Suprapubic skin (tissue), 4 donors: Measurements from ENCODE around the gene CCDC40. TPM values are rescaled to one million over a fixed set of nuclear protein-coding genes. Genes with fewer than 3 reads are reported as not detected.

Experiments
- DNase-seq, 2 donors: peaks; one replicate each; pipeline ENCODE4 v3.0.0-alpha.2; 2019; ENCODE audit warnings: low spot score in 2 of 2
- H3K27ac ChIP-seq: fragments of 200-600 bp; sonication (generic); one replicate; pipeline ENCODE4 v1.5.1; 2019
- H3K27me3 ChIP-seq: fragments of 200-600 bp; sonication (generic); one replicate; pipeline ENCODE4 v1.5.1; 2019
- H3K36me3 ChIP-seq: fragments of 200-600 bp; sonication (generic); one replicate; pipeline ENCODE4 v1.5.1; 2019
- H3K4me1 ChIP-seq: fragments of 200-600 bp; sonication (generic); one replicate; pipeline ENCODE4 v1.5.1; 2019
- H3K4me3 ChIP-seq: fragments of 200-600 bp; sonication (generic); one replicate; pipeline ENCODE4 v1.5.1; 2019; ENCODE audit warnings: mild to moderate bottlenecking
- H3K9me3 ChIP-seq: fragments of 200-600 bp; sonication (generic); one replicate; pipeline ENCODE4 v1.5.1; 2019
- EP300 ChIP-seq: sonication (generic); formaldehyde crosslinking; IDR thresholded peaks from one replicate; pipeline ENCODE4 v1.6.1; 2017; ENCODE audit warnings: antibody characterized with exemption
- POLR2A ChIP-seq, 2 donors: fragments of 450-650 bp; IDR thresholded peaks; one replicate each; pipeline ENCODE4 v1.6.1; 2017; ENCODE audit warnings: antibody characterized with exemption in 2 of 2, mild to moderate bottlenecking in 2 of 2, moderate library complexity in 2 of 2
- POLR2AphosphoS5 ChIP-seq, 3 donors: sonication (generic); formaldehyde crosslinking; IDR thresholded peaks; one replicate each; pipeline ENCODE4 v1.6.1; 2017; ENCODE audit warnings: antibody characterized with exemption in 3 of 3
- WGBS: methylation state at CpG from one replicate; pipeline ENCODE4 v1.1.5; 2018; 5-methylcytosine and 5-hydroxymethylcytosine counted together
- total RNA-seq, 4 donors: library from RNA; depleted of rRNA; stranded (reverse); fragments of >200 nt; gene quantifications; one replicate each; pipeline ENCODE4 v1.1.0, GENCODE V29; 2016
- TF ChIP-seq, protein P1 (sequence below), 2 donors: fragments of 200-600 bp in 1 of 2; fragments of 450-650 bp in 1 of 2; sonication (generic) in 1 of 2; IDR thresholded peaks; one replicate each; pipeline ENCODE4 v1.5.1; 2016 to 2019; ENCODE audit warnings: antibody characterized with exemption in 2 of 2, mild to moderate bottlenecking in 1 of 2, moderate library complexity in 1 of 2

The CCDC40 gene
- total RNA-seq, 4 donors from 2014 or later, result 1.2 to 4.4 (median 2.9) TPM

DNA sequence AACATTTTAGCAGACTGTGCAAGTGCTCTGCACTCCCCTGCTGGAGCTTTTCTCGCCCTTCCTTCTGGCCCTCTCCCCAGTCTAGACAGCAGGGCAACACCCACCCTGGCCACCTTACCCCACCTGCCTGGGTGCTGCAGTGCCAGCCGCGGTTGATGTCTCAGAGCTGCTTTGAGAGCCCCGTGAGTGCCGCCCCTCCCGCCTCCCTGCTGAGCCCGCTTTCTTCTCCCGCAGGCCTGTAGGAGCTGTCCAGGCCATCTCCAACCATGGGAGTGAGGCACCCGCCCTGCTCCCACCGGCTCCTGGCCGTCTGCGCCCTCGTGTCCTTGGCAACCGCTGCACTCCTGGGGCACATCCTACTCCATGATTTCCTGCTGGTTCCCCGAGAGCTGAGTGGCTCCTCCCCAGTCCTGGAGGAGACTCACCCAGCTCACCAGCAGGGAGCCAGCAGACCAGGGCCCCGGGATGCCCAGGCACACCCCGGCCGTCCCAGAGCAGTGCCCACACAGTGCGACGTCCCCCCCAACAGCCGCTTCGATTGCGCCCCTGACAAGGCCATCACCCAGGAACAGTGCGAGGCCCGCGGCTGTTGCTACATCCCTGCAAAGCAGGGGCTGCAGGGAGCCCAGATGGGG, 68.0 kb downstream of the CCDC40 start:
- TF ChIP-seq POLR2A (IDR thresholded peaks at IDR 0.05) (no peak), EP300 (no peak), POLR2AphosphoS5 (IDR thresholded peaks at IDR 0.05) (no peak)
- TF ChIP-seq, protein P1, sequence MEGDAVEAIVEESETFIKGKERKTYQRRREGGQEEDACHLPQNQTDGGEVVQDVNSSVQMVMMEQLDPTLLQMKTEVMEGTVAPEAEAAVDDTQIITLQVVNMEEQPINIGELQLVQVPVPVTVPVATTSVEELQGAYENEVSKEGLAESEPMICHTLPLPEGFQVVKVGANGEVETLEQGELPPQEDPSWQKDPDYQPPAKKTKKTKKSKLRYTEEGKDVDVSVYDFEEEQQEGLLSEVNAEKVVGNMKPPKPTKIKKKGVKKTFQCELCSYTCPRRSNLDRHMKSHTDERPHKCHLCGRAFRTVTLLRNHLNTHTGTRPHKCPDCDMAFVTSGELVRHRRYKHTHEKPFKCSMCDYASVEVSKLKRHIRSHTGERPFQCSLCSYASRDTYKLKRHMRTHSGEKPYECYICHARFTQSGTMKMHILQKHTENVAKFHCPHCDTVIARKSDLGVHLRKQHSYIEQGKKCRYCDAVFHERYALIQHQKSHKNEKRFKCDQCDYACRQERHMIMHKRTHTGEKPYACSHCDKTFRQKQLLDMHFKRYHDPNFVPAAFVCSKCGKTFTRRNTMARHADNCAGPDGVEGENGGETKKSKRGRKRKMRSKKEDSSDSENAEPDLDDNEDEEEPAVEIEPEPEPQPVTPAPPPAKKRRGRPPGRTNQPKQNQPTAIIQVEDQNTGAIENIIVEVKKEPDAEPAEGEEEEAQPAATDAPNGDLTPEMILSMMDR (IDR thresholded peaks at IDR 0.05), result no peak
- 59% methylated on average over 26 of the region's 26 CpGs for WGBS
- DNase-seq, result peak in 1 of 2 donors; percentile 62
- Histone ChIP-seq H3K27ac (no peak overlapping the region), H3K4me1 (peaks cover 46% of the 10 kb centered on the region), H3K9me3 (no peaks in the 10 kb centered on the region), H3K36me3 (peaks cover 8% of the 10 kb centered on the region), H3K4me3 (no peak overlapping the region), H3K27me3 (no peaks in the 10 kb centered on the region)

DNA sequence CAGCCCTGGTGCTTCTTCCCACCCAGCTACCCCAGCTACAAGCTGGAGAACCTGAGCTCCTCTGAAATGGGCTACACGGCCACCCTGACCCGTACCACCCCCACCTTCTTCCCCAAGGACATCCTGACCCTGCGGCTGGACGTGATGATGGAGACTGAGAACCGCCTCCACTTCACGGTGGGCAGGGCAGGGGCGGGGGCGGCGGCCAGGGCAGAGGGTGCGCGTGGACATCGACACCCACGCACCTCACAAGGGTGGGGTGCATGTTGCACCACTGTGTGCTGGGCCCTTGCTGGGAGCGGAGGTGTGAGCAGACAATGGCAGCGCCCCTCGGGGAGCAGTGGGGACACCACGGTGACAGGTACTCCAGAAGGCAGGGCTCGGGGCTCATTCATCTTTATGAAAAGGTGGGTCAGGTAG, 68.5 kb downstream of the CCDC40 start:
- TF ChIP-seq, protein P1 (IDR thresholded peaks at IDR 0.05), result no peak
- TF ChIP-seq POLR2A (IDR thresholded peaks at IDR 0.05) (no peak), POLR2AphosphoS5 (IDR thresholded peaks at IDR 0.05) (no peak), EP300 (no peak)
- WGBS, result 90% methylated on average over 13 of the region's 18 CpGs
- no peak overlapping the region for H3K4me3 ChIP-seq
- peaks cover 49% of the 10 kb centered on the region for H3K4me1 ChIP-seq
- peak in 1 of 2 donors; percentile 62 for DNase-seq
- no peak overlapping the region for H3K27ac ChIP-seq
- H3K9me3 ChIP-seq, result no peaks in the 10 kb centered on the region
- H3K36me3 ChIP-seq, result peaks cover 10% of the 10 kb centered on the region
- no peaks in the 10 kb centered on the region for H3K27me3 ChIP-seq

DNA sequence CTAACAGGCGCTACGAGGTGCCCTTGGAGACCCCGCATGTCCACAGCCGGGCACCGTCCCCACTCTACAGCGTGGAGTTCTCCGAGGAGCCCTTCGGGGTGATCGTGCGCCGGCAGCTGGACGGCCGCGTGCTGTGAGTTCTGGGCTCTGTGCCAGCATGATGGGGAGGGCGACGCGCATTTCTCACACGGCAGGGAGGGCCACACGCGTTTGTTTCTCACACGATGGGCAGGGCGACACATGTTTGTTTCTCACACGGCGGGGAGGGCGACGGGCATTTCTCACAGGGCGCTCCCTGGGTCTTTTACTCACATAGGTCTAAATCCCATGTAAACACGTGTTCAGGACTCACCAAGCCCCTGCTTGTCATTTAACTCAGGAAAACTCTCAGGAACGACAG, 69.3 kb downstream of the CCDC40 start:
- Histone ChIP-seq H3K4me3 (no peak overlapping the region), H3K9me3 (no peaks in the 10 kb centered on the region), H3K27ac (no peak overlapping the region), H3K36me3 (peaks cover 15% of the 10 kb centered on the region), H3K27me3 (no peaks in the 10 kb centered on the region), H3K4me1 (peaks cover 49% of the 10 kb centered on the region)
- WGBS, result 43% methylated on average over 28 of the region's 29 CpGs
- no peak for TF ChIP-seq POLR2AphosphoS5 (IDR thresholded peaks at IDR 0.05)
- TF ChIP-seq POLR2A (IDR thresholded peaks at IDR 0.05), result no peak
- TF ChIP-seq, protein P1 (IDR thresholded peaks at IDR 0.05), result no peak
- TF ChIP-seq EP300, result no peak
- peak in 1 of 2 donors; percentile 78 for DNase-seq

DNA sequence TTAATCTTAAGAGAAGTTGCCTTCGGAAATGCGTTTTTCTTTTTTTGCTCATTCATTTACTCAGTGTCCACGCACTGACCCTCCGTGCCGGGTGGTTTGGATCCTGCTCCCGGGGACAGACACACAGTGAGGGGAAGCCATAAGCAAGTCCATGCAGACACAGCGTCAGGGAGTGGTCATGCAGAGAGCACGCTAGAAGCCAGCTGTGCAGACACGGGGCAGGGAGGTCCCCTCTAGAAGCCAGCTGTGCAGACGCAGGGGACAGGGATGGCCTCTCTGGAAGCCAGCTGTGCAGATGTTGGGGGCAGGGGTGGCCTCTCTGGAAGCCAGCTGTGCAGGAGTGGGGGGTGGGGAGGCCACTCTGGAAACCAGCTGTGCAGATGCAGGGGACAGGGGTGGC, 69.7 kb downstream of the CCDC40 start:
- Histone ChIP-seq H3K36me3 (peaks cover 15% of the 10 kb centered on the region), H3K27me3 (no peaks in the 10 kb centered on the region), H3K27ac (no peak overlapping the region), H3K4me3 (no peak overlapping the region), H3K4me1 (peaks cover 46% of the 10 kb centered on the region), H3K9me3 (no peaks in the 10 kb centered on the region)
- WGBS, result 62% methylated on average over 10 of the region's 10 CpGs
- no peak for TF ChIP-seq POLR2A (IDR thresholded peaks at IDR 0.05)
- TF ChIP-seq POLR2AphosphoS5 (IDR thresholded peaks at IDR 0.05), result no peak
- no peak for TF ChIP-seq EP300
- TF ChIP-seq, protein P1 (IDR thresholded peaks at IDR 0.05), result no peak
- DNase-seq, result peak in 1 of 2 donors; percentile 57

DNA sequence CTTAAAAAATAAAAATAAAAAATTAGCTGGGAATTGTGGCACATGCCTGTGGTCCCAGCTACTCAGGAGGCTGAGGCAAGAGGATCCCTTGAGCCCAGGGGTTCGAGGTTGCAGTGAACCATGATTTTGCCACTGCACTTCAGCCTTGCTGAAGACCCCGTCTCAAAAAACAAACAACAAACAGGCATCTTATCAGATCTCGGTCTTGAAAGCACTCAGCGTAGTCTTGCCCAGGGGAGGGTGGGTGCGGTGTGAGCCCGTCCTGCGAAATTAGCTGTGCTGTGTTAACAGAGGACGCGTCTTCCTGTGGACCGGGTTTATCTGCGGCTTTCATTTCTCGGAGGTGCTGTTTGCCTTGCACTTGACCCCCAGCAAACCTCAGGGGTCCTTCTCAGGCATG, 70.3 kb downstream of the CCDC40 start:
- DNase-seq, result peak; percentile 37 to 58
- Histone ChIP-seq H3K4me1 (peaks cover 43% of the 10 kb centered on the region), H3K36me3 (peaks cover 18% of the 10 kb centered on the region), H3K4me3 (no peak overlapping the region), H3K27ac (no peak overlapping the region), H3K27me3 (no peaks in the 10 kb centered on the region), H3K9me3 (no peaks in the 10 kb centered on the region)
- TF ChIP-seq EP300 (no peak), POLR2A (IDR thresholded peaks at IDR 0.05) (no peak)
- TF ChIP-seq, protein P1 (IDR thresholded peaks at IDR 0.05), result no peak
- WGBS, result 84% methylated on average over 9 of the region's 12 CpGs
